Tibial nerve (tissue), 4 donors: Measurements from ENCODE around the gene TMCO4.

Experiments
- CTCF ChIP-seq, 5 experiments: fragments of 200-600 bp in 3 of 5; fragments of 450-650 bp in 2 of 5; sonication (generic) in 3 of 5; IDR thresholded peaks; one replicate each; pipeline ENCODE4 v1.5.1; 2016 to 2019; ENCODE audit warnings: antibody characterized with exemption in 5 of 5, mild to moderate bottlenecking in 3 of 5, moderate library complexity in 2 of 5
- EP300 ChIP-seq, 2 donors: sonication (generic); formaldehyde crosslinking; IDR thresholded peaks; one replicate each; pipeline ENCODE4 v1.6.1; 2017; ENCODE audit warnings: antibody characterized with exemption in 2 of 2, mild to moderate bottlenecking in 1 of 2
- POLR2A ChIP-seq, 2 donors: fragments of 450-650 bp; IDR thresholded peaks; one replicate each; pipeline ENCODE4 v1.6.1; 2017; ENCODE audit warnings: antibody characterized with exemption in 2 of 2, mild to moderate bottlenecking in 2 of 2, moderate library complexity in 2 of 2

- no peak for TF ChIP-seq CTCF (IDR thresholded peaks at IDR 0.05)
- TF ChIP-seq POLR2A (IDR thresholded peaks at IDR 0.05): no peak
- no peak for TF ChIP-seq EP300 (IDR thresholded peaks at IDR 0.05)
Measured at GRCh38 chr1:19804831-19805251, 5.1 kb upstream of the TMCO4 start.
